HCT116 (cell line): ENCODE measurements around the gene C14orf132. TPM values are rescaled to one million over a fixed set of nuclear protein-coding genes. Genes with fewer than 3 reads are reported as not detected.

Experiments
- ATAC-seq: fragments of 200-7000 bp; cut with Tn5 transposase; 2 replicates; pipeline ENCODE4 v1.9.1; 2020; ENCODE audit warnings: mild to moderate bottlenecking, moderate library complexity
- BruUV-seq: library from RNA; stranded (reverse); fragments of 400-500 nt; replicated peaks from 2 replicates; lab custom pipeline; 2021; lab: Mats Ljungman, UMichigan
- CTCF ChIA-PET: fragments of 300-600 bp; sonication (Branson Sonifier 250); formaldehyde crosslinking; loops from one replicate; lab custom pipeline; 2021; ENCODE audit warnings: antibody characterized with exemption; lab: Charles Lee
- POLR2A ChIA-PET: fragments of 300-600, 350-600 bp; sonication (Branson Sonifier 250); formaldehyde crosslinking; loops from one replicate; lab custom pipeline; 2021; ENCODE audit warnings: antibody characterized with exemption; lab: Charles Lee
- RAD21 ChIA-PET, 2 experiments: fragments of 300-600 bp; sonication (Branson Sonifier 250); formaldehyde crosslinking; loops; one replicate each; lab custom pipeline; 2023; ENCODE audit warnings: low total read pairs in 2 of 2; ENCODE audit not compliant: uncharacterized antibody in 2 of 2, unreplicated experiment in 2 of 2, low non-redundant PET in 1 of 2; lab: Charles Lee
- DNase-seq: peaks from one replicate; pipeline ENCODE4 v3.0.0-alpha.2; 2010; ENCODE audit warnings: low read depth, low spot score
- H2AFZ ChIP-seq: fragments of 200-600 bp; shearing (Covaris generic), sonication (generic); 2 replicates; pipeline ENCODE4 v1.6.1; 2017; ENCODE audit warnings: low read depth, mixed run types, mixed read lengths, antibody characterized with exemption, low read length; ENCODE audit not compliant: poor library complexity, severe bottlenecking
- H3K27ac ChIP-seq: 2 replicates; pipeline ENCODE4 v1.5.1; 2012; ENCODE audit warnings: low read depth, low read length
- H3K27me3 ChIP-seq: fragments of 200-600 bp; sonication (generic); 2 replicates; pipeline ENCODE4 v1.6.1; 2016; ENCODE audit warnings: mixed run types, low read length, mixed read lengths; ENCODE audit not compliant: insufficient read depth
- H3K36me3 ChIP-seq, 2 experiments: fragments of 200-500 bp in 1 of 2; fragments of 200-600 bp in 1 of 2; sonication (Bioruptor generic) in 1 of 2; sonication (generic) in 1 of 2; 2 replicates each; pipeline versions ENCODE4 v1.5.1 to v1.6.1; 2014 to 2016; ENCODE audit warnings: low read length in 2 of 2, inconsistent platforms in 1 of 2, mixed read lengths in 1 of 2, mixed run types in 1 of 2; ENCODE audit not compliant: insufficient read depth in 2 of 2, control insufficient read depth in 1 of 2
- H3K4me1 ChIP-seq, 2 experiments: fragments of 200-600 bp in 1 of 2; sonication (generic) in 1 of 2; 2 replicates each; pipeline versions ENCODE4 v1.5.1 to v1.6.1; 2012 to 2017; ENCODE audit warnings: low read length in 2 of 2, inconsistent platforms in 1 of 2, mild to moderate bottlenecking in 1 of 2, mixed read lengths in 1 of 2, mixed run types in 1 of 2, moderate library complexity in 1 of 2; ENCODE audit not compliant: insufficient read depth in 2 of 2, control insufficient read depth in 1 of 2
- H3K4me2 ChIP-seq: fragments of 200-600 bp; sonication (generic); 2 replicates; pipeline ENCODE4 v1.6.1; 2017; ENCODE audit warnings: mixed run types, low read length, mixed read lengths
- H3K4me3 ChIP-seq, 2 experiments: fragments of 200-600 bp in 1 of 2; sonication (generic) in 1 of 2; replicated peaks in 1 of 2; 2 replicates each; pipeline ENCODE4 v1.5.1; 2011 to 2016; ENCODE audit warnings: low read length in 2 of 2, control low read depth in 1 of 2, low read depth in 1 of 2, mild to moderate bottlenecking in 1 of 2, mixed read lengths in 1 of 2, mixed run types in 1 of 2
- H3K79me2 ChIP-seq: fragments of 200-600 bp; sonication (generic); 2 replicates; pipeline ENCODE4 v1.6.1; 2017; ENCODE audit warnings: mild to moderate bottlenecking, mixed run types, low read length, moderate library complexity, mixed read lengths; ENCODE audit not compliant: insufficient read depth
- H3K9ac ChIP-seq: fragments of 200-600 bp; sonication (generic); 2 replicates; pipeline ENCODE4 v1.6.1; 2016; ENCODE audit warnings: low read length, mixed read lengths
- H3K9me2 ChIP-seq: fragments of 200-600 bp; sonication (generic), shearing (Covaris generic); 2 replicates; pipeline ENCODE4 v1.6.1; 2017; ENCODE audit warnings: mixed run types, mild to moderate bottlenecking, moderate library complexity; ENCODE audit not compliant: insufficient read depth
- H3K9me3 ChIP-seq, 2 experiments: fragments of 200-500 bp in 1 of 2; fragments of 200-600 bp in 1 of 2; sonication (Bioruptor generic) in 1 of 2; sonication (generic) in 1 of 2; 2 replicates each; pipeline ENCODE4 v1.6.1; 2014 to 2017; ENCODE audit warnings: low read length in 2 of 2, mixed read lengths in 2 of 2, inconsistent platforms in 1 of 2, low read depth in 1 of 2, mild to moderate bottlenecking in 1 of 2, mixed run types in 1 of 2, moderate library complexity in 1 of 2; ENCODE audit not compliant: control insufficient read depth in 1 of 2, insufficient read depth in 1 of 2
- H4K20me1 ChIP-seq: fragments of 200-600 bp; sonication (generic), shearing (Covaris generic); 2 replicates; pipeline ENCODE4 v1.6.1; 2017; ENCODE audit warnings: mixed run types, mild to moderate bottlenecking, moderate library complexity; ENCODE audit not compliant: insufficient read depth
- ATF3 ChIP-seq: IDR thresholded peaks from 2 replicates; pipeline ENCODE4 v1.6.1; 2012
- CEBPB ChIP-seq: IDR thresholded peaks from 2 replicates; pipeline ENCODE4 v1.6.1; 2012; ENCODE audit warnings: low read depth
- CTCF ChIP-seq, 3 experiments: fragments of 200-600 bp in 1 of 3; sonication (generic) in 1 of 3; IDR thresholded peaks in 2 of 3; conservative IDR thresholded peaks in 1 of 3; 2 replicates each; pipeline ENCODE4 v1.5.1; 2012 to 2017; ENCODE audit warnings: low read depth in 2 of 3, low read length in 2 of 3, antibody characterized with exemption in 1 of 3, borderline replicate concordance in 1 of 3, control low read depth in 1 of 3, mild to moderate bottlenecking in 1 of 3, mixed read lengths in 1 of 3, mixed run types in 1 of 3, moderate library complexity in 1 of 3; ENCODE audit not compliant: insufficient read depth in 1 of 3
- EGR1 ChIP-seq: IDR thresholded peaks from 2 replicates; pipeline ENCODE4 v1.6.1; 2012; ENCODE audit warnings: low read depth
- FOSL1 ChIP-seq: IDR thresholded peaks from 2 replicates; pipeline ENCODE4 v1.6.1; 2012; ENCODE audit warnings: low read depth
- MAX ChIP-seq: IDR thresholded peaks from 2 replicates; pipeline ENCODE4 v1.6.1; 2012
- POLR2AphosphoS5 ChIP-seq: IDR thresholded peaks from 2 replicates; pipeline ENCODE4 v1.6.1; 2011; ENCODE audit warnings: mild to moderate bottlenecking, low read depth, low read length, moderate library complexity
- RAD21 ChIP-seq: IDR thresholded peaks from 2 replicates; pipeline ENCODE4 v1.6.1; 2012; ENCODE audit warnings: low read depth, mild to moderate bottlenecking
- SIN3A ChIP-seq: IDR thresholded peaks from 2 replicates; pipeline ENCODE4 v1.6.1; 2012; ENCODE audit warnings: low read depth
- YY1 ChIP-seq: IDR thresholded peaks from 2 replicates; pipeline ENCODE4 v1.6.1; 2011; ENCODE audit warnings: low read length, low read depth, moderate library complexity, mild to moderate bottlenecking; ENCODE audit not compliant: insufficient replicate concordance; ENCODE audit errors: extremely low read depth
- ZFX ChIP-seq: fragments of 450-650 bp; IDR thresholded peaks from 2 replicates; pipeline ENCODE4 v1.6.1; 2017
- intact Hi-C: fragments of 100-400 bp; cut with micrococcal nuclease; formaldehyde crosslinking; loops from 2 replicates; pipeline ENCODE4 v1.10.0; 2022
- total RNA-seq: library from RNA; stranded (reverse); gene quantifications from one replicate; pipeline ENCODE4 v1.2.1, GENCODE V29; 2021; ENCODE audit not compliant: unreplicated experiment

The C14orf132 gene
- total RNA-seq, 1 experiment from 2014 or later, result 3.4 TPM

- no peak for DNase-seq
- TF ChIP-seq RAD21 (no peak), POLR2AphosphoS5 (no peak), ZFX (no peak), CEBPB (no peak), EGR1 (no peak), CTCF (IDR thresholded peaks at IDR 0.05 in 2 of 3, conservative IDR thresholded peaks at IDR 0.05 in 1 of 3; ENCODE audit: borderline replicate concordance in 1 of 3, insufficient read depth in 1 of 3, low read depth in 2 of 3, low read length in 2 of 3) (no peak), ATF3 (no peak), FOSL1 (no peak), MAX (no peak), YY1 (no peak), SIN3A (no peak)
- peaks cover 12% of the 10 kb centered on the region; the same call in 1 of the 2 replicates for H3K27me3 ChIP-seq
- no peak for ATAC-seq
- H3K9me2 ChIP-seq, result no peaks in the 10 kb centered on the region
- H3K9me3 ChIP-seq, result no peaks in the 10 kb centered on the region
- H3K27ac ChIP-seq, result no peak overlapping the region
- H4K20me1 ChIP-seq, result no peaks in the 10 kb centered on the region
- CTCF ChIA-PET, result no interaction called here
- no TSS peak for BruUV-seq
- H3K79me2 ChIP-seq, result no peaks in the 10 kb centered on the region
- H3K4me2 ChIP-seq, result no peak overlapping the region
- RAD21 ChIA-PET, result no interaction called here
- H3K9ac ChIP-seq, result no peak overlapping the region
- POLR2A ChIA-PET, result no interaction called here
- H3K4me1 ChIP-seq, result peaks cover 4 to 9% of the 10 kb centered on the region in 2 experiments; a peak in 1 of 4 replicates
- H3K36me3 ChIP-seq, result no peaks in the 10 kb centered on the region
- intact Hi-C loops, result no loop called here
- no peak overlapping the region for H2AFZ ChIP-seq
- no peak overlapping the region for H3K4me3 ChIP-seq
Observed at GRCh38 chr14:96103560-96104460, 64.6 kb downstream of the C14orf132 start.
